ENCODE measurements around the gene USP30.

The USP30 gene

GRCh38 chr12:109130297-109131153 lies 78.1 kb downstream of the USP30 start:
- DNase-seq: no peak

GRCh38 chr12:109131154-109132050 lies 79.0 kb downstream of the USP30 start:
- DNase-seq: no peak

GRCh38 chr12:109134186-109134917 lies 82.0 kb downstream of the USP30 start:
- no peak for DNase-seq

- DNase-seq: no peak
These were observed 84.7 kb downstream of the USP30 start for GRCh38 chr12:109137055-109137454.
